Superior temporal gyrus (tissue), 1 donor: ENCODE data around the gene GAS1.

Experiments
- DNase-seq: peaks from one replicate; pipeline ENCODE4 v3.0.0-alpha.2; 2016; ENCODE audit errors: extremely low spot score

GAS1 gene

GRCh38 chr9:86925686-86926085 is 21.6 kb downstream of the GAS1 start:
- DNase-seq = no peak

- DNase-seq = no peak
Observed at GRCh38 chr9:86924206-86924605, 23.1 kb downstream of the GAS1 start.

DNA sequence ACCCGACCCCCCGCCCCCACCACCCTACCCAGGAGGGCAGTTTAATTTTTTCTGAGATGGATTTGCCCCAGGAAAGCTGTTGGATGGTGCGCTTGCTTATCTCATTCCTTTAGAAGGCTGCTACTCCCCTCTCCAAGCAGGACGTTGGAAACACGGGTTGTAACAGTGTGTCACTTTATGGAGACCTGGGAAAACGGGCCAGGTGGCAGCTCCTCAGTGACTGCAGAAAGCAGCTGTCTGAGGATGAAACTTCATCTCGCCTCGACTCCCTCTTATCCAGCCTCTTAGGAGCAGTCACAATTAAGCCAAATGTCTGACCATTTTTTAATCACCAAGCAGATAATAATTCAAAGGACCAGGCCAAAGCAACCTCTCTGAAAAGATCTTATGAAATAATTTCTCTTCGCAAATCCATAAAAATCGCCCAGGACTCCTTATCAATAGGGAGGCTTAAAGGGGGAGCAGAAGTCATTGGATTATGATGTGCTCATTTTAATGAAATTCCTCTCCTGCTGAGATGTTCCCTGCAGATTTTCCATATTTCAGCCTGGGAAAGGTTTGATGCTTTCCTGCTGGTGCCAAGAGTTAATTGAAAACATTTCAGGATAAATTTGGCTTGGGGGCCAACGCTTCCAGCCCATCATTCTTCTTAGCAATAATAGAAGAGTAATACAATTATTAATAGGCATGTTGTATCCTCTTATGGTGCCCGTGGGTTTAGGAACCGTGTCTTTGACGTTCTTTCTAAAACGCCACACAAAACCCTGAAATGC is 26.0 kb downstream of the GAS1 start:
- DNase-seq = no peak

DNA sequence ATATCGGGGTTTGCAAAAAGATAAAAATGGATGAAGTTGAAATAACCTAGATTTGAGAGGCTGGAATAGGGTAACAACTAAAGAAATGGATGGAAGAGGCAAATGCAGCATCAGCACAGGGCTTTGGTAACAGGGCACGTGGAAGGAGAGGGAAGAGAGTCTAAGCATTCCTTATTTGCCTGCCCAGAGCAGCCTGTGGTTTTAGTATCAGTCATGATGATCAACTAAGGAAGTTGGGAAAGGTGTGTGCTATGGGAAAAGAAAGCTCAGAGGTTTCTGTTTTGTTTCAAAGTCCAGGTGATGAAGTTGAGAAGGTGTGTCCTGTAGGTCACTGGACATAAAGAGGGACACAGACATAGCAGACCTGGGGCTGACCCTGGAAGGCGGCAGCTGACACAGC is 28.8 kb downstream of the GAS1 start:
- no peak for DNase-seq

DNA sequence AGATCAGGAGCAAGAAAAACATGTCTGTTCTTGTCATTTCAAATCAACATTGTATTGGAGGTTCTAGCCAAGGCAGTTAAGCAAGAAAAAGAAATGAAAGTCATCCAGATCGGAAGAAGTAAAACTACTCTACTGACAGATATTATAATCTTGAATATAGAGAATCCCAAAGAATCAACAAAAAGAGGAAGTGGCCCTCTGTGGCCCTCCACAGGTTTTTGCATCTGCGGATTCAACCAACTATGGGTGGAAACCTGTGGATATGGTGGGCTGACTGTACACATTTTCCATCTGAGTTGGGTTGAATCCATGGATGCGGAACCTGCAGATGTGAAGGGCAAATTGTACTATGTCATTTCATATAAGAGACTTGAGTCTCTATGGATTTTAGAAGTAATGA is 35.1 kb downstream of the GAS1 start:
- DNase-seq = no peak

DNA sequence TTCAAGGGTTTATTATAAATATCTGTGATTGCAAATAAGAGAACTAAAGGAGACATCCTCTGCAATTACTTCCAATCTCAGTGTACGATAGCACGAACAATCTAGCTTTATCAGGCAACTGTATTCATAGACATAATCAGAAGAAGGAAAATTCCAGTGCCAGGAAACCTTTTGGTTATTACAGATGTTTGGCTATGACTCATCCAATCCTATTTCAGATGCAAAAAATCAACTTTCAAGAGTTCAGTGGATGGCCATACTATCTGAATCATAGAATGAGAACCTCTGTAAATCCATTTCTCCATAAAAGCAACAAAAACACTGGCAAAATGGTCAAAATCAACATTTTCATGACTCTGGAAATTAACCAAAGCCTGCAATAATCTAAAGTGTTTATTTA is 37.9 kb downstream of the GAS1 start:
- DNase-seq = no peak

DNA sequence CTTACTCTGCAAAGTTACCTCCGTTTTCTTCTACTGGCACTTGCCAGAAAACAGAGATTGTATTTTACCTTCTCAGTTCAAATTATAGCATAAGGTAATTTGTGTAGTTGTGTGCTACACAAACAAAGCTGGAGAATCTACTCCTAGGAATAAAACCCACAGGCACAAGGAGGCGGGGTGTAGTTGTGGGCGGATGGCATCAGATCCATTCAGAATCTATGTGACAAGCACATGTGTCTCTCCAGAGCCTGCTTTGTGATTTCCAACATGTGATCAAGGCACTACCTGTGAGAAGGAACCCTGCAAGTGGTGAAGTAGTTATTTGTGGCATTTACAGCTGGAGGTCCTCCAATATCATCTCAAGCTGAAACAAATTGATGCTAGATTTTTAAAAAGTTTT is 39.0 kb downstream of the GAS1 start:
- DNase-seq = no peak

- DNase-seq = no peak
Observed at GRCh38 chr9:86907346-86907745, 40.0 kb downstream of the GAS1 start.

DNA sequence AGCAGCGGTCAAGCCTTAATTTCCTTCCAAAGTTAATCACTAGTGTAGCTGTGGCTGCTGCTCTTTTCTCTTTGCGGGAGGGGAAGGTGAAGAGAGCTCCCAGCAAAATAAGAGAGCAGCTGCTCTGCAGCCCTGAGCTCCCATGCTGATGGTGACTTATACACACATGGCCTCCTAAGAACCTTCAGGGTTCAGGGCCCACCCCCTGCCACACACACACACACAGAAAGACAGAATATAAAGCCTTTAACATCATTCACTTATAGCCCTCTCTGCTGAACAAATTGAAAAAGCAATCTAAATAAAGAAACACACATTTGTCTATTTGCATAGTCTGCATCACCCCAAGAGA is 43.6 kb downstream of the GAS1 start:
- DNase-seq = no peak

- DNase-seq = no peak
Observed at GRCh38 chr9:86902991-86903733, 44.1 kb downstream of the GAS1 start.

GRCh38 chr9:86902586-86902985 is 44.7 kb downstream of the GAS1 start:
- no peak for DNase-seq

GRCh38 chr9:86902176-86902575 is 45.1 kb downstream of the GAS1 start:
- DNase-seq = no peak

- DNase-seq = no peak
Observed at GRCh38 chr9:86901511-86901910, 45.8 kb downstream of the GAS1 start.
